Epithelial cell of proximal tubule (primary cell): ENCODE data around the gene PLCL2. TPM values are rescaled to one million over a fixed set of nuclear protein-coding genes. Genes with fewer than 3 reads are reported as not detected.

Source experiments
- DNase-seq: peaks from one replicate; pipeline ENCODE4 v3.0.0-alpha.2; 2011; ENCODE audit warnings: low read depth
- H3K4me3 ChIP-seq: 2 replicates; pipeline ENCODE4 v1.5.1; 2011; ENCODE audit warnings: low read depth, mild to moderate bottlenecking, low read length
- CTCF ChIP-seq: conservative IDR thresholded peaks from 2 replicates; pipeline ENCODE4 v1.5.1; 2012; ENCODE audit warnings: low read depth, mild to moderate bottlenecking, low read length
- total RNA-seq: library from RNA; depleted of rRNA; stranded (reverse); fragments of >200 nt; gene quantifications from 2 replicates; pipeline ENCODE4 v1.2.3, GENCODE V29; 2015

The PLCL2 gene
- total RNA-seq, 1 donor from 2014 or later, result 3.5 TPM

GRCh38 chr3:17047162-17047561, 162.4 kb downstream of the PLCL2 start:
- no peak for TF ChIP-seq CTCF
- no peak for DNase-seq
- H3K4me3 ChIP-seq, result no peak overlapping the region

- H3K4me3 ChIP-seq, result no peak overlapping the region
- no peak for DNase-seq
- no peak for TF ChIP-seq CTCF
Measured at GRCh38 chr3:17047894-17048293, 163.1 kb downstream of the PLCL2 start.

GRCh38 chr3:17050071-17050470, 165.3 kb downstream of the PLCL2 start:
- DNase-seq, result no peak
- no peak for TF ChIP-seq CTCF
- no peak overlapping the region for H3K4me3 ChIP-seq

- TF ChIP-seq CTCF, result no peak
- no peak overlapping the region for H3K4me3 ChIP-seq
- no peak for DNase-seq
Measured at GRCh38 chr3:17050506-17050905, 165.8 kb downstream of the PLCL2 start.

GRCh38 chr3:17052363-17052762, 167.6 kb downstream of the PLCL2 start:
- H3K4me3 ChIP-seq, result no peak overlapping the region
- DNase-seq, result no peak
- TF ChIP-seq CTCF, result no peak

GRCh38 chr3:17054301-17054981, 169.7 kb downstream of the PLCL2 start:
- no peak overlapping the region for H3K4me3 ChIP-seq
- TF ChIP-seq CTCF, result no peak
- DNase-seq, result no peak

- no peak for TF ChIP-seq CTCF
- DNase-seq, result no peak
- H3K4me3 ChIP-seq, result no peak overlapping the region
Measured at GRCh38 chr3:17054982-17055343, 170.2 kb downstream of the PLCL2 start.
